Activated T-helper 17 cell treated with anti-CD3 and anti-CD28 coated beads, Interleukin-2, amount 50 U/mL, for 72 hours (primary cell): ENCODE measurements around the gene OR5K1. TPM values are rescaled to one million over a fixed set of nuclear protein-coding genes. Genes with fewer than 3 reads are reported as not detected.

Experiments used
- ATAC-seq: fragments of 150-1000 bp; cut with Tn5 transposase; replicated peaks from 2 replicates; pipeline ENCODE4 v1.10.0; 2021; ENCODE audit warnings: mild to moderate bottlenecking, moderate library complexity
- H3K27ac Mint-ChIP-seq: one replicate; pipeline ENCODE4 v1.8.0; 2022; ENCODE audit warnings: mixed read lengths
- H3K27me3 Mint-ChIP-seq: one replicate; pipeline ENCODE4 v1.8.0; 2022; ENCODE audit warnings: mixed read lengths
- H3K36me3 Mint-ChIP-seq: one replicate; pipeline ENCODE4 v1.8.0; 2022; ENCODE audit warnings: low read depth, mild to moderate bottlenecking, mixed read lengths
- H3K4me1 Mint-ChIP-seq: one replicate; pipeline ENCODE4 v1.8.0; 2022; ENCODE audit warnings: mixed read lengths
- H3K4me3 Mint-ChIP-seq: one replicate; pipeline ENCODE4 v1.8.0; 2022; ENCODE audit warnings: mild to moderate bottlenecking, mixed read lengths
- H3K9me3 Mint-ChIP-seq: one replicate; pipeline ENCODE4 v1.8.0; 2022; ENCODE audit warnings: mixed read lengths
- total RNA-seq, 2 donors: library from RNA; stranded (reverse); gene quantifications; one replicate each; pipeline ENCODE4 v1.2.3, GENCODE V29; 2022

OR5K1 gene
- total RNA-seq, 2 donors from 2014 or later = 0.24 TPM; not detected in 1

- Mint-ChIP-seq H3K9me3 (no peaks in the 10 kb centered on the region), H3K36me3 (no peaks in the 10 kb centered on the region), H3K27me3 (no peaks in the 10 kb centered on the region), H3K4me3 (no peak overlapping the region), H3K4me1 (peaks cover 7% of the 10 kb centered on the region), H3K27ac (no peak overlapping the region)
- no peak for ATAC-seq
Measured at GRCh38 chr3:98500019-98500418, 37.0 kb downstream of the OR5K1 start.

GRCh38 chr3:98501270-98501669, 38.3 kb downstream of the OR5K1 start:
- Mint-ChIP-seq H3K27ac (no peak overlapping the region), H3K4me1 (peaks cover 7% of the 10 kb centered on the region)
- ATAC-seq = no peak

GRCh38 chr3:98501863-98502576, 39.0 kb downstream of the OR5K1 start:
- Mint-ChIP-seq H3K9me3 (no peaks in the 10 kb centered on the region), H3K4me1 (peaks cover 7% of the 10 kb centered on the region), H3K27ac (no peak overlapping the region), H3K36me3 (peaks cover 13% of the 10 kb centered on the region), H3K4me3 (no peak overlapping the region), H3K27me3 (no peaks in the 10 kb centered on the region)
- no peak for ATAC-seq

More at GRCh38 chr3:98501270-98501669, 38.3 kb downstream of the OR5K1 start:
- Mint-ChIP-seq H3K4me3 (no peak overlapping the region), H3K36me3 (peaks cover 6% of the 10 kb centered on the region), H3K27me3 (no peaks in the 10 kb centered on the region), H3K9me3 (no peaks in the 10 kb centered on the region)

GRCh38 chr3:98504539-98504938, 41.5 kb downstream of the OR5K1 start:
- Mint-ChIP-seq H3K4me3 (no peak overlapping the region), H3K27ac (no peak overlapping the region), H3K27me3 (no peaks in the 10 kb centered on the region), H3K9me3 (no peaks in the 10 kb centered on the region), H3K36me3 (peaks cover 37% of the 10 kb centered on the region), H3K4me1 (peaks cover 20% of the 10 kb centered on the region)
- ATAC-seq = no peak

- ATAC-seq = peak; percentile 72
- Mint-ChIP-seq H3K27ac (peak overlapping the region; percentile 7), H3K27me3 (no peaks in the 10 kb centered on the region), H3K4me3 (no peak overlapping the region), H3K4me1 (peaks cover 21% of the 10 kb centered on the region), H3K9me3 (no peaks in the 10 kb centered on the region), H3K36me3 (peaks cover 77% of the 10 kb centered on the region)
Measured at GRCh38 chr3:98508582-98508981, 45.6 kb downstream of the OR5K1 start.

- Mint-ChIP-seq H3K27ac (no peak overlapping the region), H3K4me1 (peaks cover 33% of the 10 kb centered on the region), H3K36me3 (peaks cover 98% of the 10 kb centered on the region), H3K9me3 (no peaks in the 10 kb centered on the region), H3K27me3 (no peaks in the 10 kb centered on the region), H3K4me3 (no peak overlapping the region)
- no peak for ATAC-seq
Measured at GRCh38 chr3:98512576-98512975, 49.6 kb downstream of the OR5K1 start.

GRCh38 chr3:98513091-98513511, 50.1 kb downstream of the OR5K1 start:
- peak; percentile 56 for ATAC-seq
- H3K9me3 Mint-ChIP-seq = no peaks in the 10 kb centered on the region
- peaks cover 98% of the 10 kb centered on the region for H3K36me3 Mint-ChIP-seq
- H3K27ac Mint-ChIP-seq = peak overlapping the region; percentile 12
- H3K4me3 Mint-ChIP-seq = peak overlapping the region; percentile 26
- H3K27me3 Mint-ChIP-seq = no peaks in the 10 kb centered on the region
- H3K4me1 Mint-ChIP-seq = peaks cover 34% of the 10 kb centered on the region

- Mint-ChIP-seq H3K27me3 (no peaks in the 10 kb centered on the region), H3K9me3 (no peaks in the 10 kb centered on the region), H3K36me3 (peaks cover 98% of the 10 kb centered on the region), H3K27ac (peak overlapping the region; percentile 12), H3K4me1 (peaks cover 32% of the 10 kb centered on the region), H3K4me3 (peak overlapping the region; percentile 26)
- ATAC-seq = peak; percentile 71
Measured at GRCh38 chr3:98513736-98514135, 50.7 kb downstream of the OR5K1 start.

- H3K4me3 Mint-ChIP-seq = no peak overlapping the region
- no peaks in the 10 kb centered on the region for H3K27me3 Mint-ChIP-seq
- peaks cover 35% of the 10 kb centered on the region for H3K4me1 Mint-ChIP-seq
- peak overlapping the region; percentile 62 for H3K27ac Mint-ChIP-seq
- no peaks in the 10 kb centered on the region for H3K9me3 Mint-ChIP-seq
- ATAC-seq = peak; percentile 46
- peaks cover 99% of the 10 kb centered on the region for H3K36me3 Mint-ChIP-seq
Measured at GRCh38 chr3:98514948-98515347, 51.9 kb downstream of the OR5K1 start.

GRCh38 chr3:98518816-98519215, 55.8 kb downstream of the OR5K1 start:
- H3K27ac Mint-ChIP-seq = peak overlapping the region; percentile 89
- H3K36me3 Mint-ChIP-seq = peaks cover 95% of the 10 kb centered on the region
- peaks cover 46% of the 10 kb centered on the region for H3K4me1 Mint-ChIP-seq
- H3K4me3 Mint-ChIP-seq = peak overlapping the region; percentile 86
- no peaks in the 10 kb centered on the region for H3K27me3 Mint-ChIP-seq
- no peaks in the 10 kb centered on the region for H3K9me3 Mint-ChIP-seq
- no peak for ATAC-seq

- peak; percentile 15 for ATAC-seq
- Mint-ChIP-seq H3K4me3 (peak overlapping the region; percentile 86), H3K9me3 (no peaks in the 10 kb centered on the region), H3K36me3 (peaks cover 94% of the 10 kb centered on the region), H3K27me3 (no peaks in the 10 kb centered on the region), H3K4me1 (peaks cover 47% of the 10 kb centered on the region), H3K27ac (peak overlapping the region; percentile 89)
Measured at GRCh38 chr3:98519351-98519750, 56.4 kb downstream of the OR5K1 start.

GRCh38 chr3:98521897-98522543, 59.0 kb downstream of the OR5K1 start:
- Mint-ChIP-seq H3K4me3 (peak overlapping the region; percentile 86), H3K36me3 (peaks cover 91% of the 10 kb centered on the region), H3K9me3 (no peaks in the 10 kb centered on the region), H3K27me3 (no peaks in the 10 kb centered on the region), H3K4me1 (peaks cover 46% of the 10 kb centered on the region), H3K27ac (peak overlapping the region; percentile 89)
- ATAC-seq = peak; percentile 77
